T-helper 1 cell treated with Interleukin-12 subunit alpha and Interleukin-12 subunit beta and Interleukin-4 antibody, amounts not matched to agents 30 μg/mL and 1 μg/mL, for 36 hours (primary cell): ENCODE data around the gene HERC4.
"Not testable (repeated sequence)": the region's sequence is repeated elsewhere in the genome, so short reads cannot be mapped to it uniquely, and the experiment has no call there.

Experiments used
- H3K27ac Mint-ChIP-seq: one replicate; pipeline ENCODE4 v1.8.0; 2021; ENCODE audit warnings: mild to moderate bottlenecking, mixed read lengths
- H3K27me3 Mint-ChIP-seq: one replicate; pipeline ENCODE4 v1.8.0; 2021; ENCODE audit warnings: low read depth, mixed read lengths
- H3K36me3 Mint-ChIP-seq: one replicate; pipeline ENCODE4 v1.8.0; 2021; ENCODE audit warnings: low read depth, mixed read lengths
- H3K4me1 Mint-ChIP-seq: one replicate; pipeline ENCODE4 v1.8.0; 2021; ENCODE audit warnings: low read depth, mixed read lengths
- H3K4me3 Mint-ChIP-seq: one replicate; pipeline ENCODE4 v1.8.0; 2021; ENCODE audit warnings: mild to moderate bottlenecking, moderate library complexity, mixed read lengths
- H3K9me3 Mint-ChIP-seq: one replicate; pipeline ENCODE4 v1.8.0; 2021; ENCODE audit warnings: mixed read lengths

Gene HERC4

DNA sequence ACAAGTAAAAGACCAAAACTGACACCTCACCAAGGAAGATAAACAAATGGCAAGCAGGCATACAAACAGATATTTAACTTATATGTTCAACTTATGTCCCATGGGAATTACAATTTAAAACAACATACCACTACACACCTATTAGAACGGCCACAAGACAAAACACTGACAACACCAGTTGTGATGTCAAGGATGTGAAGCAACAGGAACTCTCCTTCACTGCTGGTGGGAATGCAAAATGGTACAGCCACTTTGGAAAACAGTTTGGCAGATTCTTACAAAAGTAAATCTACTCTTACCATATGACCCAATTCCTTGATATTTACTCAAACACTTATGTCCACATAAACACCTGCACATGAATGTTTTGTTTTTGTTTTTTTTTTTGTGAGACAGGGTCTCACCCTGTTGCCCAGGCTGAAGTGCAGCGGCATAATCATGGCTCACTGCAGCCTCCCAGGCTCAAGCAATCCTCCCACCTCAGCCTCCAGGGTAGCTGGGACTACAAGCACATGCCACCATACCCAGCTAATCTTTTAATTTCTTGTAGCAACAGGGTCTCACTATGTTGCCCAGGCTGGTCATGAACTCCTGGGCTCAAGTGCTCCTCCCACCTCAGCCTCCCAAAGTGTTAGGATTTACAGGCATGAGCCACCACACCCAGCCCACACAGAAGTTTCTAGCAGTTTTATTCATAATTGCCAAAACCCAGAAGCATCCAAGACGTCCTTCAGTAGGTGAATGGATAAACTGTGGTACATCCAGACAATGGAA, 27.3 kb downstream of the HERC4 start:
- no peak overlapping the region for H3K27ac Mint-ChIP-seq
- peaks cover 14% of the 10 kb centered on the region for H3K4me1 Mint-ChIP-seq
- no peaks in the 10 kb centered on the region for H3K27me3 Mint-ChIP-seq
- H3K4me3 Mint-ChIP-seq: no peak overlapping the region
- H3K36me3 Mint-ChIP-seq: peaks cover 12% of the 10 kb centered on the region
- no peaks in the 10 kb centered on the region for H3K9me3 Mint-ChIP-seq

- peaks cover 12% of the 10 kb centered on the region for H3K36me3 Mint-ChIP-seq
- H3K4me1 Mint-ChIP-seq: peaks cover 9% of the 10 kb centered on the region
- H3K9me3 Mint-ChIP-seq: no peaks in the 10 kb centered on the region
- no peaks in the 10 kb centered on the region for H3K27me3 Mint-ChIP-seq
- H3K4me3 Mint-ChIP-seq: no peak overlapping the region
- H3K27ac Mint-ChIP-seq: no peak overlapping the region
Observed at GRCh38 chr10:68047122-68047521, 28.0 kb downstream of the HERC4 start.

DNA sequence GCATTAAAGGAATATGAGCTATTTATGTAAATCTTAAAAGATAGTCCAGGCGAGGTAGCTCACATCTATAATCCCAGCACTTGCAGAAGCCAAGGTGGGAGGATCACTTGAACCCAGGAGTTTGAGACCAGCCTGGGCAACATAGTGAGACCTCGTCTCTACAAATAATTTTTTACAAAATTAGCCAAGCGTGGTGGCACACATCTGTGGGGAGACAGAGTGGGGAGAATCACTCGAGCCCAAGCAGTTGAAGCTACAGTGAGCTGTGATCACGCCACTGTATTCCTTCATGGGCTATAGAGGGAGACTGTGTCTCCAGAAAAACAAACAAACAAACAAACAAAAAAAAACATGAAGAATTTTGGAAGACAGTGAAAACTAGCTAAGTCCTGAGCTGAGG, 28.4 kb downstream of the HERC4 start:
- H3K27ac Mint-ChIP-seq: no peak overlapping the region
- H3K4me1 Mint-ChIP-seq: peaks cover 8% of the 10 kb centered on the region
- H3K4me3 Mint-ChIP-seq: no peak overlapping the region
- peaks cover 12% of the 10 kb centered on the region for H3K36me3 Mint-ChIP-seq
- H3K9me3 Mint-ChIP-seq: no peaks in the 10 kb centered on the region
- no peaks in the 10 kb centered on the region for H3K27me3 Mint-ChIP-seq

DNA sequence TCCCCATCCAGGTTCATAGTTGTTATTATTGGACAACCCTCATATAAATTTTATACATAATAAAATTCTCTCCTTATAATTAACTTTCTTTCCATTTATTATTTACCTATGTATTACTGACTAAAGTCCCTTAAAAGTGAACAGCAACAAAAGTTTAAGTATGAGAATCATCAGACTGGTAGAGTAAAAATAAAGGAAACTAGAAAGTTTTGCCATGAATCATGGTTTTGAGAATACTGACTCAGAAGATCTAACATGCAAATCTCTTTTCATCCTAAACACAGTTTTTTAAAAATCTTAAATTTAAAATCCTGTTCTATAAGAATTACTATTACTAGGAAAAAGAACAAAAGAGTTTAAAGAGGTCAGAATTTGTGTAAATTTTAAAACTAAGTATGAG, 32.1 kb downstream of the HERC4 start:
- Mint-ChIP-seq H3K4me1 (peaks cover 4% of the 10 kb centered on the region), H3K4me3 (no peak overlapping the region), H3K27me3 (no peaks in the 10 kb centered on the region), H3K27ac (no peak overlapping the region), H3K9me3 (no peaks in the 10 kb centered on the region), H3K36me3 (peaks cover 15% of the 10 kb centered on the region)

DNA sequence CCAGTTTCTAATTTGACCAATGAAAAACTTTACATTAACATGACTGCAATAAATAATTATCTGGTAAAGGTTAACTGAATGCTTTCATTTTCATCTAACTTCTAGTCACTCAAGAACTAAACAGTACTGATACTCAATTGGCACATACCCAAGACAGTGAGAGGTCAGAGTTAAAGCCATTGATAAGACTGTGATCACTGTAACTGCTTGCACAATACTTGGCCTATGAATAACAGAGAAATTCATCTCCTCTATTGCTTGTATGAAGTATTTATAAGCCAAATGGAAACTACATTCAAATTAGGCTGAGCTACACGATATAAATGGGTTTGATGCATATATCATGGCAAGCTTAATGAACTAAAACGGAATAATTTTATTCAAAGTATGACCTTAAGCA, 43.0 kb downstream of the HERC4 start:
- H3K4me1 Mint-ChIP-seq: no peaks in the 10 kb centered on the region
- no peaks in the 10 kb centered on the region for H3K9me3 Mint-ChIP-seq
- no peak overlapping the region for H3K4me3 Mint-ChIP-seq
- H3K36me3 Mint-ChIP-seq: peaks cover 29% of the 10 kb centered on the region
- no peaks in the 10 kb centered on the region for H3K27me3 Mint-ChIP-seq
- H3K27ac Mint-ChIP-seq: no peak overlapping the region

DNA sequence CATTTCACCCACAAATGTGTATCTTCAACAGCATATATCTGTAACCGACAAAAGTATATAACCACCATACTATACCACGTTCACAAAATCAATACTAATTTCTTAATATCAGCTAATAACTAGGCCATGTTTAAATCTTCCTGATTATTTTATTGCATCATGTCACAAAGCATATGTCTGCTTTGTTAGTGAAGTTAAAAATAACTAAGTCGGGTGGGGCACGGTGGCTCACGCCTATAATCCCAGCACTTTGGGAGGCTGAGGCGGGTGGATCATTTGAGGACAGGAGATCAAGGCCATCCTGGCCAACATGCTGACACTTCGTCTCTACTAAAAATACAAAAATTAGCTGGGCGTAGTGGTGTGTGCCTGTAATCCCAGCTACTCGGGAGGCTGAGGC, 47.7 kb downstream of the HERC4 start:
- Mint-ChIP-seq H3K36me3 (peaks cover 24% of the 10 kb centered on the region), H3K27ac (no peak overlapping the region), H3K9me3 (peaks cover 3% of the 10 kb centered on the region), H3K4me3 (no peak overlapping the region), H3K27me3 (no peaks in the 10 kb centered on the region), H3K4me1 (peaks cover 2% of the 10 kb centered on the region)

DNA sequence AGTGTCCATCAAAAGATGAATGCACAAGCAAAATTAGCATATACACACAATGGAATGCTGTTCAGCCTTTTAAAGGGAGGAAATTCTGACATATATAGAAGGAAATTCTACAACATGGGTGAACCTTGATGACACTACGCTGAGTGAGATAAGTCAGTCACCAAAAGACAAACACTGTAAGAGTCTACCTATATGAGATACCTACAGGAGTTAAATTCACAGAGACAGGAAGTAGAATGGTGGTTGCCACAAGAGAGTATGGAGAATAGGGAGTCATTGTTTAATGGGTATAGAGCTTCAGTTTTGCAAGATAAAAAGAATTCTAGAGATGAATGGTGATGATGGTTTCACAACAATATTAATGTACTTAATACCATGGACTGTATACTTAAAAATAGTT, 51.8 kb downstream of the HERC4 start:
- no peak overlapping the region for H3K27ac Mint-ChIP-seq
- no peak overlapping the region for H3K4me3 Mint-ChIP-seq
- peaks cover 50% of the 10 kb centered on the region for H3K36me3 Mint-ChIP-seq
- H3K4me1 Mint-ChIP-seq: peaks cover 2% of the 10 kb centered on the region
- H3K9me3 Mint-ChIP-seq: peaks cover 28% of the 10 kb centered on the region
- no peaks in the 10 kb centered on the region for H3K27me3 Mint-ChIP-seq

GRCh38 chr10:68022324-68022723, 52.8 kb downstream of the HERC4 start:
- H3K27ac Mint-ChIP-seq, H3K4me1 Mint-ChIP-seq, H3K27me3 Mint-ChIP-seq, H3K4me3 Mint-ChIP-seq: not testable (repeated sequence)
- Mint-ChIP-seq H3K9me3 (peaks cover 28% of the 10 kb centered on the region), H3K36me3 (peaks cover 43% of the 10 kb centered on the region)

- peaks cover 42% of the 10 kb centered on the region for H3K36me3 Mint-ChIP-seq
Observed at GRCh38 chr10:68016519-68016918, 58.6 kb downstream of the HERC4 start.

GRCh38 chr10:68010426-68010940, 64.6 kb downstream of the HERC4 start:
- H3K4me3 Mint-ChIP-seq: no peak overlapping the region
- H3K9me3 Mint-ChIP-seq: peaks cover 11% of the 10 kb centered on the region
- no peaks in the 10 kb centered on the region for H3K4me1 Mint-ChIP-seq
- H3K27ac Mint-ChIP-seq: no peak overlapping the region
- no peaks in the 10 kb centered on the region for H3K27me3 Mint-ChIP-seq
- peaks cover 46% of the 10 kb centered on the region for H3K36me3 Mint-ChIP-seq

More at GRCh38 chr10:68016519-68016918, 58.6 kb downstream of the HERC4 start:
- not testable (repeated sequence) for H3K27me3 Mint-ChIP-seq, H3K4me1 Mint-ChIP-seq, H3K4me3 Mint-ChIP-seq
- H3K27ac Mint-ChIP-seq: peak overlapping the region; percentile 23
- peaks cover 19% of the 10 kb centered on the region for H3K9me3 Mint-ChIP-seq

GRCh38 chr10:68007356-68007755, 67.7 kb downstream of the HERC4 start:
- Mint-ChIP-seq H3K27me3 (no peaks in the 10 kb centered on the region), H3K36me3 (peaks cover 59% of the 10 kb centered on the region), H3K4me3 (no peak overlapping the region), H3K27ac (no peak overlapping the region), H3K4me1 (no peaks in the 10 kb centered on the region), H3K9me3 (peaks cover 15% of the 10 kb centered on the region)

GRCh38 chr10:68001539-68001938, 73.5 kb downstream of the HERC4 start:
- Mint-ChIP-seq H3K27me3 (no peaks in the 10 kb centered on the region), H3K4me1 (no peaks in the 10 kb centered on the region), H3K27ac (no peak overlapping the region), H3K9me3 (peaks cover 6% of the 10 kb centered on the region), H3K36me3 (peaks cover 24% of the 10 kb centered on the region), H3K4me3 (no peak overlapping the region)

DNA sequence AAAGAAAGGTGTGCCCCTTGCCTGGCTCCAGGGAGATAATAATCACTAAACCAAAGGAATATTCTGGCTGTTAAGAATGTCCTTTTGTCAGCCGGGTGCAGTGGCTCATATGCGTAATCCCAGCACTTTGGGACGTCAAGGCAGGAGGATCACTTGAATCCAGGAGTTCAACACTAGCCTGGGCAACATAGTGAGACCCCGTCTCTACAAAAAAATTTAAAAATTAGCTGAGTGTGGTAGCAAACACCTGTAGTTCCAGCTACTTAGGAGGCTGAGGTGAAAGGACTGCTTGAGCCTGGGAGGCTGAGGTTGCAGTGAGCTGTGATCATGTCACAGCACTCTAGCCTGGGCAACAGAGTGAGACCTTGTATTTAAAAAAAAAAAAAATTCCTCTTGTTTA, 74.1 kb downstream of the HERC4 start:
- Mint-ChIP-seq H3K27me3 (no peaks in the 10 kb centered on the region), H3K4me1 (no peaks in the 10 kb centered on the region), H3K36me3 (peaks cover 27% of the 10 kb centered on the region), H3K4me3 (no peak overlapping the region), H3K9me3 (peaks cover 6% of the 10 kb centered on the region), H3K27ac (no peak overlapping the region)

DNA sequence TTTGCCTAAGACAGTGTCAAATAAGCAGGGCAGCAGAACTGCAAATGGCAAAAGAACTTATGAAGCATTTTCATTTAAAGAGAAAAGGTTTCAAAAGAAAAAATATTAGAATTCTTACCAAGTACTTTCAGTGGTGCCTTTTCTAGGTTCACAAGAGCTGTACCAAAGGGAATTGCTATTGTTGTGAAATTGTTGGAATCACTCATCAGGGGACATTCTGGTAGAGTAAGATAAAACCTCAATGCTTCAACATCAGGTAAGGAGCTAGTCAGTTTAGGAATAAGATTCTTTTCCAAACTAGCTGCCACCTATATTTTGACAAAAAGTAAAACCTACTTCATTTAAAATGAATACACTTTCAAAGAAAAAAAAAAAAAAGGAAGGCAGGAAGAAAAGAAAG, 85.0 kb downstream of the HERC4 start:
- Mint-ChIP-seq H3K36me3 (peaks cover 34% of the 10 kb centered on the region), H3K4me1 (peaks cover 2% of the 10 kb centered on the region), H3K9me3 (no peaks in the 10 kb centered on the region), H3K27me3 (no peaks in the 10 kb centered on the region), H3K27ac (no peak overlapping the region), H3K4me3 (no peak overlapping the region)

GRCh38 chr10:67988606-67989005, 86.5 kb downstream of the HERC4 start:
- no peaks in the 10 kb centered on the region for H3K9me3 Mint-ChIP-seq
- no peak overlapping the region for H3K27ac Mint-ChIP-seq
- no peak overlapping the region for H3K4me3 Mint-ChIP-seq
- H3K36me3 Mint-ChIP-seq: peaks cover 33% of the 10 kb centered on the region
- no peaks in the 10 kb centered on the region for H3K27me3 Mint-ChIP-seq
- peaks cover 2% of the 10 kb centered on the region for H3K4me1 Mint-ChIP-seq
